Right renal pelvis (tissue), 4 donors: Measurements from ENCODE around the gene RUBCN. TPM values are rescaled to one million over a fixed set of nuclear protein-coding genes. Genes with fewer than 3 reads are reported as not detected.
"Not testable (repeated sequence)": the region's sequence is repeated elsewhere in the genome, so short reads cannot be mapped to it uniquely, and the experiment has no call there.

Source experiments
- DNase-seq, 4 donors: peaks; one replicate each; pipeline ENCODE4 v3.0.0-alpha.2; 2013; ENCODE audit warnings: low read depth in 4 of 4, low spot score in 3 of 4, missing footprints in 1 of 4
- polyA plus RNA-seq, 4 donors: library from polyadenylated mRNA; unstranded; fragments of 120-200 nt; gene quantifications; one replicate each; pipeline ENCODE4 v1.2.1, GENCODE V29; 2013; ENCODE audit not compliant: insufficient read length in 4 of 4

Gene RUBCN
- polyA plus RNA-seq, 4 donors: 8.3 to 11.6 (median 9.6) TPM

DNA sequence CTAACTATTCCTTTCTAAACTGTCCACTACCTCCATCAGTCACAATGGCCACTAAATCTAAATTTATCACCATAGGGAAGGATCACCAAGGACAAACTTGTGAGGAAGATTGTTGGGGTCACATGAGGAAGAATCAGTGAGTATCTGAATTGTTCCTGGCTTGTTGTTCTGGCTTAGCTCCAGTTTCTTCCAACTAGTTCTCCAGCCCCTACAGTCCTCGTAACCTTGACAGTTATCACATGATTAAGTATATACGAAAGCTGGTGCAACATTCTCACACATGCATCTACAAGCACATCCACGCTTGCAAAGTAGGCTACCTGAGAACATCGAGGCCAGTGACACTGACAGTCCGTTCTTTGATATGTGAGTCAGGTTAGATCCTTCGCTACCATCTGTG is 46.0 kb downstream of the RUBCN start:
- DNase-seq: no peak

DNA sequence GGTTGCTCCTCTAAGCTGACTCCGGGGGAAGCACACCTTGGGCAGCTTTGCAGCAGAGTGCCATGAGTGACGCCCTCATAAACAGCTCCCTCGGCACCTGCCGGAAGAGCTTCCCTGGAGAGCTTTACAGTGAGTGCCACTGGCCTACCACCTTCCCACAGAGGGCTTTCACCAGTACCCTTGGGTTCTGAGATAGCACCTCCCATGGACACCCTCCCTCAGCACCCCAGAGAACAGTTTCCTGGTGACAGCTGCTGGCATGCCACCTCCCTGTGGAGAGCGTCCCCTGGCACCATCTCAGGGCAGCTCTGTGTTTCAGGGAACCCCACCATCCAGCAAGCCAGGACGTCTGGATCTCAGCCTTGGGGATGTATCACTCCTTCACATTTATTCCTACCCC is 49.1 kb downstream of the RUBCN start:
- DNase-seq: no peak

DNA sequence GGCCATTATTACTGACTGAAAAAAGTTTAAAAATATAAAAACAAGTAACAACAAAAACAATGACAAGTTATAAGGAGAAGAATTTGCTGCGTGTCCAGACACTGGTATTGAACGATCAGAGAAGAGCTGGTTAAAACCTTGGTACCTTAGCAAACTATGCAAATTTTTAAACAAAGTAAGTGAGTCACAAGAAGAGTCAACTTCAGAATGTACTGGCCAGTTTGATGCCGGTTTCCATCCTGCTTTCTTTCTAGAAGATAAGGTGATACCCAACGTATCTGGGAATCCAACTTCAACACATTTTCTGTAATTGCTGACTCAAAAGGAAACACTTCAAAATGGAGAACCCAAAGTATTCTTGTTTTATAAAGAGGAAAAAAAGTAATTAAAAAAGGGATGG is 49.8 kb downstream of the RUBCN start:
- no peak for DNase-seq

DNA sequence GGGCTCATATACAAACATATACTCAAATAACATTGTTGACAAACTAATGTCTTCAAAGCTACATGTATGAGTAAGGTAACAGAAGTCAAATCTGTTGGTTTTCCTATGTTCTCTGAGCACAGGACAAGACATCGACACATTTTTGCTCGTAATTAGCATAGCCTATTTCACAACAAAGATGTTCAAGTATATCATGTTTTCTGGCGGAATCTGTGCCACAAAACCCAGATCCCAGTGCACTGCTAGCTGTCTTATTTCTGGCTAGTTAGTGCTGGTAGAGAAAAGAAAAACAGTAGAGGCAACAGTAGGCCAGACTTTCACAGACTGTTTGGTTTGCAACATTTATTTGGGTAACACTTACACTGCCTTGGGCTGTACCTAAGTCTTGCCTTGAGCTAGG is 51.2 kb downstream of the RUBCN start:
- DNase-seq: no peak

DNA sequence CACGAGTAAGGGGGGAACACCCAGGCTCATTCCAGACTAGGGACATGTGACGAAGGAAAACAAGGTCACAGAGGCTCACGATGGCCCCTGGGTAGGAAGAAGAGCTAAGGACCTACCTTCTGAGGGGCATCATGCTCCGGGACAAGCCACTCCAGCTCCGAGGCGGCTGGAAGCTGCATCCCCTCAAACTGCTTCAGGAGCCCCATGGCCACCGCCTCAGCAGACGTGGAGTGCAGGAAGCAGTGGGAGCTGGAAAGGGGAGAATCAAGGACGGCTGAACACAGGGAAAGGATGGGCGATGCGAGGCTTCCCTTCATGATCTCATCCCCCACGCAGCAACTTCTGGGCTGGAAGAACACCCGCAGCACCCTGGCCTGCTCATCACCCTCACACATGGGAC is 53.5 kb downstream of the RUBCN start:
- DNase-seq: no peak

DNA sequence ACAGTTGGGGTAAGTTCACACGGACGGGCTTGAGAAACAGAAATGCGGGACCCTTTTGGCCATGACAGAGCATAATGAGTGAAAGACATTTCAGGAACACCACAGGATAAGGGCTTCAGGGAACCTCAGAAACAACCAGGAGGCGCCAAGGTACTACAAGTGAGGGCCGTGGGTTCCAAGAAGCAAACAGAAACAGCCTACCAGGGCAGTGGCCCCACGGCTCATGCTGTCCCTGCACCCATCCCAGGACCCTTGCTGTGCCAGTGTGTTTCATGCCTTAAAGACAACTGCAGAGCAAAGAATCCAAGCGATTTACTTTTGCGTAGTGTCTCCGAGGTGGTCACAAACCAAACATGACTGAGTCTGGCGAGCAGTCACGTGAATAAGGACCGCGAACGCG is 54.0 kb downstream of the RUBCN start:
- no peak for DNase-seq

DNA sequence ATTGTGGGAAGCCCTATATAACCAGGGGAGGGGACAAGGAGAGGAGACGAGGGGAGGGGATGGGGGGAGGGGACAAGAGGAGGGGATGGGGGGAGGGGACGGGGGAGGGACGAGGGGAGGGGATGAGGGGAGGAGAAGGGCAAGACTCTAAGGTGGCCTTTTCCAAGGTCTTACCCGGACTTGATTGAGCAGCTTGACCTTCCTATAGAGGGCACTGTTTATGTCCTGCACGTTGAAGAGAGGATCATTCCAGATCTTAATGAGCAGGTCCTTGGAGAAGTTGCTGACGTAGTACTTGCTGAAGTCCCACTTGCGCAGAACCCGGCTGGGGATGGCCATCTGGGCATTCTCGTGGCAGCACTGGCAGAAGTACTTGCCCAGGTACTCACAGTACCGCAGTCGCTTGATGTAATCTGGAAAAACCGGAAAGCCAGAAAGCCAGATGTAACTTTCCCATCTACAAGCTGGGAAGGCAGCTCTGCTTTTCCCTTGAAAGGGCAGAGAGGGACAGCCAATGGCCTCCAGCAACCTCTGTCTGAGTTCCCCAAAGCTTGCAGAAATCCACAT is 55.7 kb downstream of the RUBCN start:
- no peak for DNase-seq

DNA sequence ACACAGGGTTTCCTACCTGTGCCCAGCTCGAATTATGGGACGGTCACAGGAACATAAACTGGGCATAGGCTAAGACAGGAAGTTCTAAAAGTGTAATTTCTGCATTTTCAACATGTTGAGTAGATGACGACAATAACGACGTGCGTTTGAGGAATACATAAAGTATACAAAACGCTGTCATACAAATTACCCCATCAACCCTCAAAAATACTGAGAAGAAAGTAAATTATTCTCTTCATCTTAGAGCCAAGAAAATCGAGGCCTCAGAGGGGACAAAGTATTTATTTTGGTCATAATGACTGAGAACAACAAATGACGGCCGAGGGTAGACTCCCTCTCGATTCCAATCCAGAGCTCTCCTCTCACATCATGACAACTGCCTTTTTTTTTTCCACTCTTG is 60.8 kb downstream of the RUBCN start:
- no peak for DNase-seq

DNA sequence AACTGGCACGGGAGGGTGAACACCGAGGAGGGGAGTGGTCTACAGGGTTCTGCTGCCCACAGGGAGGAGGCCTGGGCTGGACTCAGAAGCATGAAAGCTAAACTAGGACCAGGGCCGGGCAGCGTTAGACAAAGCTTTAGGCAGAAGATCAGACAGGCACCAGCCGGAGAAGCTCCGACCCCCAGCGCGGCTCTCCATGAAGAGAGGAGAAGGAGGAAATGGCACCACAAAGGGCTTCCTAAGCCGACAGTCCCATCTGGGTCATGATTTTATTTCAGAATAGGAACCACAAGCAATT is 61.2 kb downstream of the RUBCN start:
- DNase-seq: no peak

DNA sequence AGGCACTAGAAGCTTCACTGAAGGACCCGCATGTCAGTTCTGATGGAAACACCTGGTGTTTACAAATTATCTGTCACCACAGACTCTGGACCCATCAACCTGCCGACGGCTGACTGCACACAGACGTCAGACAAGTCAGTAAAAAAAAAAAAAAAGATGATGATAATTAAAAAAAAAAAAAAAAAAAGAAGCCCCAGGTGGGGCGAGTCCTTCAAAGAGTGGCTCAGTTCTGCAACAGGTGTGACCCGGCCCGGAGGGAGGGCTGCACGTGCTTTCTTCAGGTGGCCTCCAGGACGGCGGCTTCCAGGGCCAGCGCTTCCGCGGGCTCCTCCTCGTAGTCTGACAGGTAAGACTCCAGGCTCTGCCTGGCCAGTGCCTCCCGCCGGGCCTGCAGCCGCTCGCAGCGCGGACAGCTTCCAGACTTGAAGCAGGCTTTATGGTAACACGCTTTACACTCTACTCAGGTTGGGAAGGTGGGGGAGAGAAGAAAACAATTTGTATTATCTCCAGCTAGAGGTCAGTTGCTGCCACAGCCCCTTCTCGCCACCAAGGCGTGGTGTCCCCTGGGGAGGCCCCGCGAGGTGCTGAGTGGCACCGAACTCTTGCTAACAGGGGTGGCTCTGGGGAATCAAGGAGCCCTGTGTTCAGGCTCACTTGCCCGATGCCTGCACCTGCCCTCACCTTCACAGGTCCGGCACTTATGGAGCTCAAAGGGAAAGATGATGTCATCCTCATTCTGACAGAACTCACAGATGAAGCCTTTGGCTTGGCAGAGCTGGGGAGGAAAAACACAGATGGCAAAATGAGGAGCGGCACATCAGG is 61.8 kb downstream of the RUBCN start:
- no peak for DNase-seq

DNA sequence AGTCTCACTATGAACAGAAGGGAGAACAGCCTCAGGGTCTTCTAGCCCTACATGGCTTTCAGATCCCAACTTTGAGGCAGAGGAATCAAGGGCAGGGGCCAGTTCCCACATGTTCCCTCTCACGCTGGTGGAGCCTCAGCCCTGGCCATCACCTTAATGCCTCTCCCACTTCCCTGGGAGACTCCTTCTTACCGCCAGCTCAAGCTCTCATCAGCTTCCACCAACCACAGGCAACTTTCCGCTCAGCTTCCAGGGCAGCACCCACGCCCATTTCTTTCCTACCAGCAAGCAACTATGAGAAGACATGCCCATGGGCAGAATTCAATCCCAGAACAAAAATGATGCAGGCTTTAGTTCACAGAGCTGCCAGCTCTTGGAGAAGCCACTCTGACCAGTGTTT is 63.5 kb downstream of the RUBCN start:
- DNase-seq: no peak

DNA sequence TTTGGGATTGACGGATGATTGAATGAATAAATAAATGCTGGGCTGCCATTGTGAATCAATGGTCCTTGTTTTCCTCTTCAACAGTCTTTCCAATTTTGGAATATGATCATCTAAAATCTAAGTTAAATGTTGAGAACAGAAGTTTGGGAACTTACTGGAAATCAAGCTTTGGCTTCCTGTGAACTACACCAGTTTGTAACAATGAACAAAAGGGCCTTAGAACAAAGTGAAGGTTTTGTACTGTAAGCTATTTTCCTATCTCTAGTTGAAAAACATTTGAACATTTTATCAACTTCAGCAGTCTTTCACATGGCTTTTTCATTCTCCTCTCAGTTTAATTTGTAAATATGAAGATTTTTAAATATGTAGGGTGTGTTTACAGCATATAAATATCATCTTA is 66.3 kb downstream of the RUBCN start:
- no peak for DNase-seq

DNA sequence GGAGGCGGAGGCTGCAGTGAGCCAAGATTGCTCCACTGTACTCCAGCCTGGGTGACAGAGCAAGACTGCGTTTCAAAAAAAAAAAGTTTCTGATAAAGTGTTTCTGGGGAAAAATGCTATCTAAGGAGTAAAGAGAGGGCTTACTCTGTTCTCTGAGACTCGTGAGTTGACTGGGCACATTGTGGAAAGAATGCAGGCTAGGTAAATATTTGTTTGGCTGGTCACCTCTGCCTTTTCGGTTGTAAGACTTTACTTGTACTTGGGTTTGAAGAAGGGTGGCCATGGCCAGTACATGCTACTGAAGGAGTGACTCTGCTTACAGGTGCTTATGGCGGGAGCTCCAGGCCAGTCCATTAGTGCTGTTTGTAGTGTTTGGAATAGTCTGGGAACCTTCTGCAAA is 68.7 kb downstream of the RUBCN start:
- no peak for DNase-seq

DNA sequence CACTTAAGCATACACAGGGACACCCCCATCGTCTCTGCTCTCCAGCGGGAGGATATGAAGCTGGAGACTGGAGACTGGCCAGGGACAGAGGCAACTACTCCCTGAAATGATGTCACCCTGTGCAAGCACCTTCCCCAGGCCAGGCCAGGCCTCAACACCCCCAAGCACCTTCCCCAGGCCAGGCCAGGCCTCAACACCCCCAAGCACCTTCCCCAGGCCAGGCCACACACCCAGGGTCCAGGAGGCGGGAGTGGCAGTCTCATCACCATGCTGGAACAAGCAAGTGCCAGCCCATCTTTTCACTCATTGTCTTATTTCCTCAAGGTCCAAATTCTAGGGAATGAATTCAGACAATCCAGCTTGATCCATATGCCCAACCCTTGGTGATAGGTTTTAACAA is 69.4 kb downstream of the RUBCN start:
- DNase-seq: not testable (repeated sequence)

DNA sequence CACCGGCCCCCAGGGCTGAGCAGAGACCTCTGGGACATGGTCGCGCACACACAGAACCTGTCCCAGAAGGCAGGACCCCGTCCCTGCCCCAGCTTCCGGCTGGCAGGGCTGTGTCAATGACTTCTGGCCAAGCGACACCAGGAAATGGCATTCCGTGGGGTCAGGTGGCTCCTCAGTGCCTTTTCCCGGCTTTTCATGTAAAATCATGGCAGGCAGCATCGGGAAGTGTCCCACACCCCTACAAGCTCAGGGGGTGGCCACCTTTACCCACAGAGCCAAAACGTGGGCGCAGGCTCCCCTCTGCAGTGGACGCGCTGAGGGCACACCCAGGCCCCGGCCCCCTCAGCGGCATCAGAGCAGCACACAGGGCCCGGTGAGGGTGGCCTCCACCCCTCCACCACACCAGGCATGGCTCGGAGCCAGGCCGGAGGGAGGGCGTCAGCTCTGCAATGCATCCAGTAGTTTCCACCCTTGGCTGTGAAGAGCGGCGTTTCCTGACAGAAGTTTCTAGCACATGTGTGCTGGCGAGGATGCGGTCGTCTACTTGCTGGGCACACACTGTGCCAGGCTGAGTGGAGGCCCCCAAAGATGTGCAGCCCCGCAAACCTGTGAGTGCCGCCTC is 70.4 kb downstream of the RUBCN start:
- DNase-seq: not testable (repeated sequence)

DNA sequence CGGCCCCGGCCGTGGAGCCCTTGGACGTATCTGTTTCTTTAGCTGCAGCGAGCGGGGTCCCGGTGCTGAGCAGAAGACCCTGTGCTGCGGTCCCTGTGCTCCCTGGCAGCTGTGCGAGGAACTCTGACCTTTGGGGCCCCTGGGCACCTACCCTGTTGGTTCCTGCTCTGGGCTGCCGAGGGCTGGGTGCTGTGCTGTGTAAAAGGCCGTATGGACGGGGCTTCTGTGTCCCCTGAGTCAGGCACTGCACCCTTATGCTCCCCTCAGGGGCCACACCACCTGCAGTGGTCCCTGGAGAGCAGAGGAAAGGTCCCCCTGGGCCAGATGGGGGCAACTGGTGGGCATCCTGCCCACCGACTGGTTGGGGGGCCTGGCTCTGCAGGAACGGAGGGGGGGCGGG is 71.2 kb downstream of the RUBCN start:
- DNase-seq: not testable (repeated sequence)

DNA sequence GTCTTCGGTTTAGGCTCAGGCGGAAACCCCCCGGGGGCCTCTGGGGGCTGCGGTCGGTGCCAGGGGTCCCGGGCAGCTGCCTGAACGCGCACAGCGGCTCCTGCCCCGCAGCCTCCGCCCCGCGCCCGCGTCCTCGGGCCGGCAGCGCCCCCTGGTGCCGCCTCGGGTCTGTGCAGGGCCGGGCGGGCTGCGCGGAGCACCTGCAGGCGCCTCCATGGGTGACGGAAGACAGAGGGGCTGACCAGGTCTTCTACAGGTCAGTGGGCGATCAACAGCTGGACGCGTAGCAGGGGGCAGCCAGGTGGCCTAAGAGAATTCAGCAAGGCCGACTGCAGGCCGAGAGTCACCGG is 71.6 kb downstream of the RUBCN start:
- DNase-seq: not testable (repeated sequence)

DNA sequence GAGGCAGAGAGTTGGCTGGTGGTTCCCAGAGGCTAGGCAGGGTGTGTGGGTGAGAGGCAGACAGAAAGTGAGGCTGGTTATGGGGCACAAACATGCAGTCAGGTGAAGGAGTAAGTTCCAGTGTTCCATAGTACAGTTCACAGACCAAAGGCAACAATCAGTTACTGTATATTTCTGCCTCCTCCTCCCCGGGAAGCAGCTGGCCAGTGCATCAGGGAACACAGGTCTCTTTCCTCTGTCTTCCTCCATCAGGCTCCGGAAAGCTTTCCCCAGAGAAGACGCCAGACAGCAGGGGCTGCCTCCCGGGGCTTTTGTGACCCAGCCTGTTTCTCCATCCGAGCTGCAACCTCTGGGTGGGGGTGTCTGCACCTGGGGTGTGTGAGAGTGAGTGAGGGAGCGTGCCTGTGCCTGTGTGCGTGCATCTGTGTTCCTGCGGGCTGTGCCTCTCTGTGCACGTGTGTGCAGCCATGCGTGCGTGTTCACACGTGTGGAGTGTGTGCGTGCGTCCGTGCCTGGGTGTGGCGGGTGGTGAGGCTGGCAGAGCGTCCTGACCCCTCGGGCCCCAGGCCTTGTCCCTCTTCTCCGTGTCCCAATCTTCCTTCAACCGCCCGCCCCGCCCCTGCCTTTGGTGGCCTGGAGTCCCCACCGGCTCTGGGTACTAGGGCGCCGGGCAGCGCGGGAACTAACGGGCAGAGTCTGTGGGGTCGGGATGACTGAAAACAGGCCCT is 72.1 kb downstream of the RUBCN start:
- DNase-seq: not testable (repeated sequence)

DNA sequence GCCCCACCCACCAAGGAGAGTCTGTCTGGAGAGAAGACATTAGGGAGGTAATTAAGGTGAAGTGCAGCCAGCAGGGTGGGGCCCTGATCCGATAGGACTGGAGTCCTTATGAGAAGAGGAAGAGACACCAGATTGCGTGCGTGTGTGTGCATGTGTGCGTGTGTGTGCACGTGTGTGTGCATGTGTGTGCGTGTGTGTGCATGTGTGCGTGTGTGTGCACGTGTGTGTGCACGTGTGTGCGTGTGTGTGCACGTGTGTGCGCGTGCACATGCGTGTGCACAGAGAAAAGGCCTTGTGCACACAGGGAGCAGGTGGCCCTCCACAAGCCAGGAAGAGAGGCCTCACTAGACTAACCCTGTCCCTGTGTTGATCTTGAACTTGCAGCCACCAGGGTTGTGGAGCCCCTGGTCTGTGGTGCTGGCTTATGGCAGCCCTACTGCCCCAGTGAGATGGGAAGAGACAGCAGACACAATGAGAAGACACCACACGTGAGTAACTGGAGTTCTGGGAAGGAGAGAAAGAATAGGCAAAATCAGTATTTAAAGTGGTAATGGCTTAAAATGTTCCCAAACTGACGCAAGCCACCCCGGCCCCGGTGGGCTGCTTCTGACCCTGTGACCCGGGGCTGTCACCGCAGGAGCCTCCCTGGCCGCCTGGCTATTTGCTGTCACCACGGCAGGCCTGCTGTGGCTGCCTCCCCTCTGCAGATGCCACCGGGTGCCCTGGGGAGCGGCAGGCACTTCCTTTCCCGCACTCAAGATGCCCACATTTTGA is 73.2 kb downstream of the RUBCN start:
- DNase-seq: not testable (repeated sequence)

DNA sequence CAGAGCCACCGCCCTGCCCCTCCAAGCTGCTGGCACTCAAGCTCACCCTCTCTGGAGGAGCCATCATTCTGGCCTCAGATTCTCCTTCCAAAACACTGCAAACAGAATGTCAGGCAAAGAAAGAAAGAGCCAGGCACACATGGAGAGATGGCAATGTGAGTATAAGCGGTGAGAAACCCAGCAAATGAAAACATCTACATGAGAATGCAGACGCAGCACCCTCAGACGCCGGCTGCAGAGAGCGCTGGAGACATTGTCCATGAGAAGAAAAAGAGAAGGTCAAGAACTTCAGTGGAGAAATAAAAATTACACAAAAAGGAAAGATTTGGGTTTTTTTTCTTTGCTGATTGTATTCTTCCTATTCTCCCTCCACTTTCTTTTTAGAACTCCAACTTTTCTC is 74.4 kb downstream of the RUBCN start:
- not testable (repeated sequence) for DNase-seq

DNA sequence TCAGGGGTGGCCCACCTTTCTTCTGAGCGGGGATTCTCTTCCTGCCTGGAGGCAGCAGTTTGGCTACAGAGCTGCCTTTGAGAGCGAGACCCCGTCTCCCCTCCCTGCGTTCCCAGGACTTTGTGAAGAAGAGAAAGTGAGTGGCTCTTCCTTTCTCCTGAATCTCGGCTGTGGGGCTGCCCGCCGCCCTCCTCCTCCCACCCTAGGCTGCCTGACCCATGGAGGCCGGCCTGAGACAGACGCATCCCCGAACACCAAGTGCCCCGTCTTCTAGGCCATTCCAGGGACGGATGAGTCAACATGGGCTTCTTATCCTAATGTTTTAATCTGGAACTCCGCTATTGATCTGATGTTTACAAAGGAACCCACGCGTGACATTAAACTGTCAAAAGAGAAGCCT is 74.8 kb downstream of the RUBCN start:
- DNase-seq: not testable (repeated sequence)
